NT2/D1 (cell line): Measurements from ENCODE around the gene ORMDL2.

ENCODE experiments used
- SUZ12 ChIP-seq: IDR thresholded peaks from 2 replicates; pipeline ENCODE4 v1.6.1; 2011; ENCODE audit not compliant: insufficient read length, insufficient read depth; ENCODE audit errors: extremely low read depth
- ZNF274 ChIP-seq: IDR thresholded peaks from 2 replicates; pipeline ENCODE4 v1.6.1; 2011; ENCODE audit warnings: mild to moderate bottlenecking, low read depth, low read length

DNA sequence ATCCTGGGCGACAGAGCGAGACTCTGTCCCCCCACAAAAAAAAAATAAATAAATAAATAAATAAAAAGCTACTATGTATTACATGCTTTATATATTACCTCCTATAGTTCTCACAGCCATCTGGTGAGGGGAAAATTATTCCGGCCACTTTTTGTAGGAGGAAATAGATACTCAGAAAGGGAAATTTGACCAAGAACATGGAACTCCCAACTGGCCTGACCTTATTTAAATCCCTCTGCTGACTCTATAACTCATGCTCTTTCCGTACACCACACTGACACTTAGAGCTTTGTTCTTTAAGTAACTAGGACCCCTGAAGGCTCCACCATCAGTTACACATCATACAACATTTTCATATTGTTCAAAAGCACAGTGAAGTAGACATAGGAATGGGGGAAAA, 27.1 kb downstream of the ORMDL2 start:
- TF ChIP-seq ZNF274: no peak
- no peak for TF ChIP-seq SUZ12
